ENCODE data around the gene MYCBP. TPM values are rescaled to one million over a fixed set of nuclear protein-coding genes. Genes with fewer than 3 reads are reported as not detected.
A peak's percentile ranks its signal among the peaks of the same experiment; 100 is the strongest.
"Not testable (repeated sequence)": the region's sequence is repeated elsewhere in the genome, so short reads cannot be mapped to it uniquely, and the experiment has no call there.

MYCBP gene
- total RNA-seq, 6 experiments from 2014 or later: 6.0 to 14.4 (median 8.3) TPM

DNA sequence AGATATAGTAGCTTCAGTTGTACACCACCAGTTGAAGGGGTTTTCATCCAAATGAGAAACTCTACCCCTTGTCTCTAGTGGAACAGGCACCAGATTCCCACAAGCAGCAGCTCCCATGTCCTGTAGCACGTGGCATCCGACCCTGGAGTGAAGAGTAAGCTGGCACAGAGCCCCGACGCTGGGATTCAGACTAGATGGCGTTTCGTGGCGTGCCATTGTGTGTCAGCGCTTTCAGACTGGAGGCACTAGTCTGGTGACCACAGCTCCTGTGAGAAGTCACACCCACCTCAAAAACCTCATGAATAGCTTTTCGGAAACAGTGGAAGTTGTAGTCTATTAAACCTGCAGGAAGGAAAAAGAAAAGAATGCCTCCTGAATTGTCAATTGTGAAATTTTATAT, 33.8 kb downstream of the MYCBP start:
- no peak for TF ChIP-seq CTCF (IDR thresholded peaks at IDR 0.05)
- no peak for TF ChIP-seq POLR2A (IDR thresholded peaks at IDR 0.05)
- DNase-seq (peak in 1 of 3 donors; percentile 32), ATAC-seq (peak in 3 of 4 donors; percentile 28 to 54 (median 43))
- Histone ChIP-seq H3K9me3 (no peaks in the 10 kb centered on the region), H3K4me3 (no peak overlapping the region), H3K27ac (no peak overlapping the region), H3K36me3 (peaks cover 0 to 42% (median 19%) of the 10 kb centered on the region in 4 donors), H3K4me1 (no peaks in the 10 kb centered on the region), H3K27me3 (no peaks in the 10 kb centered on the region)
- WGBS (ENCODE audit: insufficient coverage, low coverage, low lambda C conversion rate, missing lambda C conversion rate): 89% methylated on average over 7 of the region's 9 CpGs
- intact Hi-C loops (cut with DNase I): no loop called here

GRCh38 chr1:38836316-38836715, 36.8 kb downstream of the MYCBP start:
- intact Hi-C loops (cut with DNase I); ATAC-seq; H3K27ac ChIP-seq; H3K27me3 ChIP-seq; H3K4me1 ChIP-seq; H3K4me3 ChIP-seq; H3K9me3 ChIP-seq; DNase-seq: not testable (repeated sequence)
- 55% methylated on average over 9 of the region's 10 CpGs for WGBS (ENCODE audit: insufficient coverage, low coverage, low lambda C conversion rate, missing lambda C conversion rate)
- peaks cover 0 to 25% (median 12%) of the 10 kb centered on the region in 4 donors for H3K36me3 ChIP-seq

DNA sequence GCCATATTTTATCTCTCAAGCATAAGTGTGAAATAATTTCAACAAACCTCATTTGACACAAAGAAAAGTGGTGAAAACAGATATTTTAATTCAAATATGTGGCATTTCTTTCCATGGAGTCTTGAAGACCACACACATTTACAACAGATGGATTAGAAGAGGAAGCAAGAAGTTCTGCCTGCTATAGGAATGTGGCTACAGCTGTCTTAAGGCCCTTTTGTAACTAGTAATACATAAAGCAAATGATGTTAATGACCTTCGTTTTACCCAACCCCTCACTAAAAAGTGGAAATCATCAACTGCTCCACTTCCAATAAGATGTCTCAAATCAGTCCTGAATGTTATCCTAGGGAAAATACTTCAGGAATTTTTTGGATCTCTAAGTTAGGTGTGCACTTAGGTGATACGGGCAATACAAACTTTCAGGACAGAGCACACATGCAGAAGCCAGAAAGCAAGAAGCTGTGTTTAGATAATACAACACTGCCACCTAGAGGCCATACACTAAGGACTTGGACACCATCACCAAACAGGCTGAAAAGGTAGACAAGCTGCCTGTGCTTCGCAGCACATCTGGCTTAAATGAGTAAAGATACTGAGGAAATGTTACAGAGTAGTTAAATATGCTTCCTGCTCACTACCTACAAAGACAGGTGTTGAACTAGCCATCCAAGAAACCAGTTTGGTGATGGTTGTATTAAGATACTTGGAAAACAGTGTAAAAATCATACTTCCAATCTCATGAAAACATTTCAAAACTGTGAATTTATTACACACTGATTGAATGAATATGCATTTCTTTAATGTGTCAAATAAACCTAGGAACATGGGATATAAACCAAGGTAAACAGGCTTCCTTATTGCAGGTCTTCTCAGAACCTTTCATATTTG, 38.0 kb downstream of the MYCBP start:
- Histone ChIP-seq H3K4me3 (no peak overlapping the region), H3K27me3 (no peaks in the 10 kb centered on the region), H3K27ac (no peak overlapping the region), H3K4me1 (no peaks in the 10 kb centered on the region), H3K36me3 (peaks cover 0 to 24% (median 12%) of the 10 kb centered on the region in 4 donors), H3K9me3 (no peaks in the 10 kb centered on the region)
- DNase-seq: no peak
- TF ChIP-seq CTCF (IDR thresholded peaks at IDR 0.05): peak; percentile 80 to 89 (median 83)
- TF ChIP-seq POLR2A (IDR thresholded peaks at IDR 0.05): no peak
- intact Hi-C loops (cut with DNase I): no loop called here
- ATAC-seq: peak; percentile 94 to 97 (median 96)
- 18% methylated on average over 3 of the region's 3 CpGs for WGBS (ENCODE audit: insufficient coverage, low coverage, low lambda C conversion rate, missing lambda C conversion rate)

GRCh38 chr1:38834221-38834782, 38.8 kb downstream of the MYCBP start:
- DNase-seq (no peak), ATAC-seq (no peak)
- no peak for TF ChIP-seq POLR2A (IDR thresholded peaks at IDR 0.05)
- TF ChIP-seq CTCF (IDR thresholded peaks at IDR 0.05): no peak
- Histone ChIP-seq H3K36me3 (peaks cover 0 to 15% (median 12%) of the 10 kb centered on the region in 4 donors), H3K4me1 (no peaks in the 10 kb centered on the region), H3K9me3 (no peaks in the 10 kb centered on the region), H3K27me3 (no peaks in the 10 kb centered on the region), H3K4me3 (no peak overlapping the region), H3K27ac (no peak overlapping the region)
- intact Hi-C loops (cut with DNase I): no loop called here
- 70% methylated on average over 3 of the region's 3 CpGs for WGBS (ENCODE audit: insufficient coverage, low coverage, low lambda C conversion rate, missing lambda C conversion rate)

- WGBS (ENCODE audit: insufficient coverage, low coverage, low lambda C conversion rate, missing lambda C conversion rate): 38% methylated on average over 3 of the region's 3 CpGs
These were observed 40.0 kb downstream of the MYCBP start for GRCh38 chr1:38833146-38833545.

More at GRCh38 chr1:38833146-38833545, 40.0 kb downstream of the MYCBP start:
- Histone ChIP-seq H3K36me3 (peaks cover 0 to 6% (median 2%) of the 10 kb centered on the region in 4 donors), H3K27ac (no peak overlapping the region), H3K9me3 (no peaks in the 10 kb centered on the region), H3K4me1 (no peaks in the 10 kb centered on the region), H3K27me3 (no peaks in the 10 kb centered on the region), H3K4me3 (no peak overlapping the region)
- TF ChIP-seq POLR2A (IDR thresholded peaks at IDR 0.05) (no peak), CTCF (IDR thresholded peaks at IDR 0.05) (no peak)
- intact Hi-C loops (cut with DNase I): no loop called here
- no peak for DNase-seq
- ATAC-seq: no peak

Data from right lobe of liver (tissue), 6 donors.